GM19351 (cell line): ENCODE measurements around the gene ADARB2.

Experiments
- ATAC-seq: cut with Tn5 transposase; IDR thresholded peaks from one replicate; pipeline ENCODE4 v1.9.1; 2021; ENCODE audit warnings: mild to moderate bottlenecking, moderate library complexity; ENCODE audit not compliant: unreplicated experiment

Gene ADARB2

GRCh38 chr10:1532636-1533035, 204.7 kb downstream of the ADARB2 start:
- ATAC-seq = no peak

GRCh38 chr10:1531883-1532597, 205.3 kb downstream of the ADARB2 start:
- ATAC-seq = no peak

- ATAC-seq = no peak
Measured at GRCh38 chr10:1530871-1531517, 206.3 kb downstream of the ADARB2 start.

- ATAC-seq = no peak
Measured at GRCh38 chr10:1529806-1530413, 207.4 kb downstream of the ADARB2 start.

- no peak for ATAC-seq
Measured at GRCh38 chr10:1527951-1528350, 209.4 kb downstream of the ADARB2 start.

- no peak for ATAC-seq
Measured at GRCh38 chr10:1526436-1527055, 210.8 kb downstream of the ADARB2 start.

- no peak for ATAC-seq
Measured at GRCh38 chr10:1525354-1526162, 211.8 kb downstream of the ADARB2 start.

- no peak for ATAC-seq
Measured at GRCh38 chr10:1524540-1524939, 212.8 kb downstream of the ADARB2 start.

GRCh38 chr10:1523221-1523620, 214.1 kb downstream of the ADARB2 start:
- ATAC-seq = no peak

GRCh38 chr10:1522237-1522636, 215.1 kb downstream of the ADARB2 start:
- no peak for ATAC-seq

- no peak for ATAC-seq
Measured at GRCh38 chr10:1521741-1522140, 215.6 kb downstream of the ADARB2 start.

- no peak for ATAC-seq
Measured at GRCh38 chr10:1520909-1521565, 216.3 kb downstream of the ADARB2 start.

GRCh38 chr10:1519391-1519790, 217.9 kb downstream of the ADARB2 start:
- ATAC-seq = no peak

- no peak for ATAC-seq
Measured at GRCh38 chr10:1517684-1518083, 219.6 kb downstream of the ADARB2 start.

- ATAC-seq = no peak
Measured at GRCh38 chr10:1516492-1517165, 220.7 kb downstream of the ADARB2 start.

- no peak for ATAC-seq
Measured at GRCh38 chr10:1515780-1516491, 221.4 kb downstream of the ADARB2 start.

GRCh38 chr10:1515121-1515779, 222.1 kb downstream of the ADARB2 start:
- ATAC-seq = no peak

- no peak for ATAC-seq
Measured at GRCh38 chr10:1514681-1515080, 222.6 kb downstream of the ADARB2 start.

GRCh38 chr10:1513221-1513620, 224.1 kb downstream of the ADARB2 start:
- no peak for ATAC-seq
